Endodermal cell (in vitro differentiated cells): ENCODE data around the gene IL22RA2. TPM values are rescaled to one million over a fixed set of nuclear protein-coding genes. Genes with fewer than 3 reads are reported as not detected.

Source experiments
- DNase-seq: peaks from one replicate; pipeline ENCODE4 v3.0.0-alpha.2; 2017
- H3K27ac ChIP-seq: 2 replicates; pipeline ENCODE4 v1.5.1; 2013; ENCODE audit warnings: mild to moderate bottlenecking, low read depth, low read length, moderate library complexity
- H3K27me3 ChIP-seq: 2 replicates; pipeline ENCODE4 v1.6.1; 2013; ENCODE audit warnings: mild to moderate bottlenecking, low read length, moderate library complexity; ENCODE audit not compliant: insufficient read depth, control insufficient read depth, poor library complexity, severe bottlenecking
- H3K36me3 ChIP-seq: 2 replicates; pipeline ENCODE4 v1.7.0; 2013; ENCODE audit warnings: mild to moderate bottlenecking, low read length, moderate library complexity; ENCODE audit not compliant: control insufficient read depth, insufficient read depth
- H3K4me1 ChIP-seq: one replicate; pipeline ENCODE4 v1.7.0; 2013; ENCODE audit warnings: low read length; ENCODE audit not compliant: control insufficient read depth, insufficient read depth
- H3K4me3 ChIP-seq: 2 replicates; pipeline ENCODE4 v1.5.1; 2013; ENCODE audit warnings: mild to moderate bottlenecking, low read length, moderate library complexity
- H3K9ac ChIP-seq: 2 replicates; pipeline ENCODE4 v1.6.1; 2013; ENCODE audit warnings: mild to moderate bottlenecking, low read length, moderate library complexity; ENCODE audit not compliant: poor library complexity, severe bottlenecking; ENCODE audit errors: extremely low read depth
- H3K9me3 ChIP-seq: 2 replicates; pipeline ENCODE4 v1.6.1; 2013; ENCODE audit warnings: mild to moderate bottlenecking, low read length, moderate library complexity; ENCODE audit not compliant: control insufficient read depth
- H3K27ac Mint-ChIP-seq: 2 replicates; pipeline ENCODE4 v1.8.0; 2020; ENCODE audit warnings: mixed read lengths
- H3K27me3 Mint-ChIP-seq: 2 replicates; pipeline ENCODE4 v1.8.0; 2021; ENCODE audit warnings: mild to moderate bottlenecking, mixed read lengths; ENCODE audit not compliant: insufficient read depth
- H3K36me3 Mint-ChIP-seq: 2 replicates; pipeline ENCODE4 v1.8.0; 2020; ENCODE audit warnings: low read depth, mixed read lengths
- H3K4me1 Mint-ChIP-seq: 2 replicates; pipeline ENCODE4 v1.8.0; 2020; ENCODE audit warnings: mixed read lengths
- H3K4me3 Mint-ChIP-seq: 2 replicates; pipeline ENCODE4 v1.8.0; 2020; ENCODE audit warnings: mild to moderate bottlenecking, moderate library complexity, mixed read lengths
- H3K9me3 Mint-ChIP-seq: 2 replicates; pipeline ENCODE4 v1.8.0; 2020; ENCODE audit warnings: mild to moderate bottlenecking, mixed read lengths
- WGBS, 2 experiments: methylation state at CpG; one replicate each; pipeline versions ENCODE4 v1.1.5 to v1.1.7; 2013; ENCODE audit warnings: missing lambda C conversion rate in 2 of 2, mixed read lengths in 1 of 2; ENCODE audit not compliant: insufficient coverage in 1 of 2, insufficient read length in 1 of 2; 5-methylcytosine and 5-hydroxymethylcytosine counted together
- total RNA-seq, 2 donors: library from RNA; stranded (reverse); fragmentation: NEBNext Ultra II Directional in 1 of 2; extraction: Animal tissue kit (Norgen Biotek cat#: 25700) in 1 of 2; gene quantifications; 2 replicates in 1 of 2; 3 replicates in 1 of 2; pipeline ENCODE4 v1.2.1, GENCODE V29; 2021
- TF ChIP-seq, protein P1 (sequence below): fragments of 200-600 bp; sonication (generic); conservative IDR thresholded peaks from 2 replicates; pipeline ENCODE4 v1.5.0; 2021; ENCODE audit warnings: antibody characterized with exemption, mild to moderate bottlenecking

IL22RA2 gene
- total RNA-seq, 2 donors from 2014 or later = not detected

DNA sequence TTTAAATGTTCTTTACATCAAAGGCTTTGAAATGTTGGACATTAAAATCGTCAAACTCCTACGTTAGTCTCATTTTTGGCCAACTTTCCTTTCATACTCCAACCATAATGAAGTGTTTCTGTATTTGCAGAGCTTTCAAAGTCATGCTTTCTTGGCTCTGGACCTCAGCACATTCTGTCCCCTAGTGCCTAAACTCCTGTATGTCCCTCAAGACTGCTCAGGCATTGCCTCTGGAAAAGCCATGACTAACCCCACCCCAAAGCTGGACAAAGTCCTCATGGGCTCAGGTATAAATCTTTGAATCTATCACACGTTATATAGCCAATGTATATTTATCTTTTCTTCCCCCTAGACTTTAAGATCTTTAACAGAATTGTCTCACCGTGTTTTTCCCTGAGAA lies 26.8 kb upstream of the IL22RA2 start:
- Histone ChIP-seq H3K9ac (no peak overlapping the region), H3K9me3 (peaks cover 32% of the 10 kb centered on the region), H3K27ac (no peak overlapping the region), H3K27me3 (no peaks in the 10 kb centered on the region), H3K36me3 (peaks cover 83% of the 10 kb centered on the region), H3K4me1 (no peaks in the 10 kb centered on the region), H3K4me3 (no peak overlapping the region)
- Mint-ChIP-seq H3K4me1 (no peaks in the 10 kb centered on the region), H3K4me3 (no peak overlapping the region), H3K27me3 (no peaks in the 10 kb centered on the region), H3K9me3 (peaks cover 7% of the 10 kb centered on the region), H3K36me3 (peaks cover 69% of the 10 kb centered on the region), H3K27ac (no peak overlapping the region)
- 89 to 100% methylated on average over 2 to 4 of the region's 4 CpGs for WGBS, 2 experiments
- TF ChIP-seq, protein P1, sequence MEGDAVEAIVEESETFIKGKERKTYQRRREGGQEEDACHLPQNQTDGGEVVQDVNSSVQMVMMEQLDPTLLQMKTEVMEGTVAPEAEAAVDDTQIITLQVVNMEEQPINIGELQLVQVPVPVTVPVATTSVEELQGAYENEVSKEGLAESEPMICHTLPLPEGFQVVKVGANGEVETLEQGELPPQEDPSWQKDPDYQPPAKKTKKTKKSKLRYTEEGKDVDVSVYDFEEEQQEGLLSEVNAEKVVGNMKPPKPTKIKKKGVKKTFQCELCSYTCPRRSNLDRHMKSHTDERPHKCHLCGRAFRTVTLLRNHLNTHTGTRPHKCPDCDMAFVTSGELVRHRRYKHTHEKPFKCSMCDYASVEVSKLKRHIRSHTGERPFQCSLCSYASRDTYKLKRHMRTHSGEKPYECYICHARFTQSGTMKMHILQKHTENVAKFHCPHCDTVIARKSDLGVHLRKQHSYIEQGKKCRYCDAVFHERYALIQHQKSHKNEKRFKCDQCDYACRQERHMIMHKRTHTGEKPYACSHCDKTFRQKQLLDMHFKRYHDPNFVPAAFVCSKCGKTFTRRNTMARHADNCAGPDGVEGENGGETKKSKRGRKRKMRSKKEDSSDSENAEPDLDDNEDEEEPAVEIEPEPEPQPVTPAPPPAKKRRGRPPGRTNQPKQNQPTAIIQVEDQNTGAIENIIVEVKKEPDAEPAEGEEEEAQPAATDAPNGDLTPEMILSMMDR = no peak
- DNase-seq = no peak

DNA sequence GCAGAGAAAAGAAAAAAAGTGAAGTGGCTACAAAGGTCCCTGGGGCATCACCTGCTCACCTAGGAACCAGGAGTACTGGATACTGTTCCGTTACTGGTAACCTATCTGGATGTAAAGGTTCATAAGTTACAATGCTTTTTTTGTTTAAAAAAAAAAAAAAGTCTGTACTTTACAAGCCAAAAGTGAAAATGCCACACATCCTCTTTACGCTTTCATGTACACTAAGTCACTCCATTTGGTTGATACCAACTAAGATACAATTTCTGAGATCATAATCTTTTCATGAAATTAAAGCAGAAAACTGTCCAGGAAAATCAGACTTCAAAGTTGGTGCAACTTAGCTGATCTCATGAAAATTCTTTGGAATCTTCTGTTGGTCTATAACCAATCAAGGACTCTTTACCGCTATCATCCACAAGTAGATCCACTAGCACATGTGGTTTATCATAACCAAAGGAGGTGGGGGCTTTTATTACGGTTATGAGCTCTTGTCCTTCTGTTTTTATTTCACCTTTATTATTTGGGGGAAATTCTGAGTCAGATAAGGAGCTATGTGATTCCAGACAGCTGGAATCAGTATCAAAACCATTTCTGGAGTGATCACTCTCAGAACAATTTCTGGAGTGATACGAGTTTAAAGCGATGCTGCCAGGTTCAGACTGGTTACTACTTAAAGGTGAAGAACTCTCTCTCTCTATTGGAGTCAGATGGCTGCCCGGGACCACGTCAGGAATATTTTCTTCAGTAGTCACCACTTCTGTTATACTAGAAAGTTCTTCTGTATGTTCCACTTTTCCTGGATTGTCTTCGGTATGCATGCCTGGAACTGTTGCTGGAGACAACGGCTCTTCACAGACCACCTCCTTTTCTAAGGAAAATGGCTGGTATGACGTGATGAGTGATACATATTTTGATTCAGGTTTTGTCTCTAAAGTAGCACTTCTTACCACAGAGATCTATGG lies 24.5 kb upstream of the IL22RA2 start:
- H3K9ac ChIP-seq = no peak overlapping the region
- WGBS, 2 experiments = 95 to 97% methylated on average over 4 to 11 of the region's 11 CpGs
- no peak overlapping the region for H3K27ac Mint-ChIP-seq
- no peaks in the 10 kb centered on the region for H3K4me1 ChIP-seq
- H3K9me3 Mint-ChIP-seq = peaks cover 10% of the 10 kb centered on the region
- no peak overlapping the region for H3K27ac ChIP-seq
- no peaks in the 10 kb centered on the region for H3K4me1 Mint-ChIP-seq
- DNase-seq = no peak
- no peak overlapping the region for H3K4me3 ChIP-seq
- no peaks in the 10 kb centered on the region for H3K27me3 ChIP-seq
- H3K9me3 ChIP-seq = peaks cover 28% of the 10 kb centered on the region
- H3K4me3 Mint-ChIP-seq = no peak overlapping the region
- peaks cover 47% of the 10 kb centered on the region for H3K36me3 Mint-ChIP-seq
- H3K36me3 ChIP-seq = peaks cover 62% of the 10 kb centered on the region
- no peaks in the 10 kb centered on the region for H3K27me3 Mint-ChIP-seq
- TF ChIP-seq, protein P1 = no peak

DNA sequence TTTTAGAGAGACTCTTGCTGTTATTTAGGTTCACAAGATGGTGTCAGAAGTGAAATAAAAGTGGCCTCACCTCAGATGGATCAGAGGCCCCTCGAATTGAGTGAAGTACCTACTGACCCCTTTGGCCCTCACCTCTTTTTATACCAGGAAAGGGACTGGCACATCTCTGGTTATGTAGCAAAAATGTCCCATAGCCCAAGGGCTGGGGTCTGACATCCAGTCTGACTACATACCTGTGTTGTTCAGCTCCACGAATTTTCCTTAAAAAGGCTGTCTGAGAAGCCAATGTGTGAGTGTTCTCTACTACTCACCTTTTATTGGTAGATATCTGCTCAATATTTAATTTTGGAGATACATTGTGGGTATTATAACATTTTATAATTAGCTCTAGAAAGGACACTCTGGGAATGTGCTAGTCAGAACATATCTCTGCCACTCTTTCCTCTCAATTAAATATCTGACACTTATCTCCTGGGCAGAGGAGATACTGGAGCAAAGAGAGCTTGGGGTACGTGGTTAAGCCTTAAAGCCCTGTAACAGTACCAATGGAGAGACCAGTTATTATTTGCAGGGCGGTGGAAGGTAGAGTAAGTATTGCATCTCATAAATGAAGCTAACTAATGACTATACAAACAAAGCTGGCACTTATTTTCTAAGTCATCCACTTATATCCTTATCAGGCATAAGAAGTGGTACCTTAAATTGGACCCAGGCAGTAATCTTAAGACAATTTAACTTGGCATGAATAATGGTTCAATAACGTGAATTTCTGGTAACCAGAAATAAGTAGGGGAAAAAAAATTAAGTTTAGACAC lies 20.0 kb upstream of the IL22RA2 start:
- 85 to 88% methylated on average over 2 to 5 of the region's 5 CpGs for WGBS, 2 experiments
- Mint-ChIP-seq H3K27me3 (no peaks in the 10 kb centered on the region), H3K4me1 (no peaks in the 10 kb centered on the region), H3K27ac (no peak overlapping the region), H3K36me3 (peaks cover 21% of the 10 kb centered on the region), H3K4me3 (no peak overlapping the region), H3K9me3 (peaks cover 42% of the 10 kb centered on the region)
- no peak for DNase-seq
- H3K27ac ChIP-seq = no peak overlapping the region
- TF ChIP-seq, protein P1 = no peak
- H3K4me3 ChIP-seq = no peak overlapping the region
- peaks cover 21% of the 10 kb centered on the region for H3K36me3 ChIP-seq
- peaks cover 32% of the 10 kb centered on the region for H3K9me3 ChIP-seq
- no peaks in the 10 kb centered on the region for H3K4me1 ChIP-seq
- no peaks in the 10 kb centered on the region for H3K27me3 ChIP-seq
- no peak overlapping the region for H3K9ac ChIP-seq
